Measurements from ENCODE around the gene PLB1. TPM values are rescaled to one million over a fixed set of nuclear protein-coding genes. Genes with fewer than 3 reads are reported as not detected.

PLB1 gene
- total RNA-seq, 4 donors from 2014 or later: 1.5 to 16.5 (median 4.6) TPM

GRCh38 chr2:28506112-28506910 is 10.5 kb downstream of the PLB1 start:
- TF ChIP-seq CTCF (IDR thresholded peaks at IDR 0.05; ENCODE audit: low read depth): no peak

GRCh38 chr2:28507796-28508764 is 12.2 kb downstream of the PLB1 start:
- no peak for TF ChIP-seq CTCF (IDR thresholded peaks at IDR 0.05; ENCODE audit: low read depth)

GRCh38 chr2:28509361-28509760 is 13.5 kb downstream of the PLB1 start:
- TF ChIP-seq CTCF (IDR thresholded peaks at IDR 0.05; ENCODE audit: low read depth): no peak

- TF ChIP-seq CTCF (IDR thresholded peaks at IDR 0.05; ENCODE audit: low read depth): no peak
Measured at GRCh38 chr2:28510184-28510583, 14.3 kb downstream of the PLB1 start.

- TF ChIP-seq CTCF (IDR thresholded peaks at IDR 0.05; ENCODE audit: low read depth): no peak
Measured at GRCh38 chr2:28511871-28512606, 16.2 kb downstream of the PLB1 start.

GRCh38 chr2:28512607-28512965 is 16.7 kb downstream of the PLB1 start:
- TF ChIP-seq CTCF (IDR thresholded peaks at IDR 0.05; ENCODE audit: low read depth): no peak

Measured in subcutaneous adipose tissue (tissue), 4 donors.